Activated CD4-positive, alpha-beta T cell treated with anti-CD3 and anti-CD28 coated beads, Interleukin-2, Interleukin-4, amounts not matched to agents 100 ng/mL and 50 ng/mL, durations not matched to agents 16 hours and 8 hours (primary cell): ENCODE measurements around the gene MTLN.
A peak's percentile ranks its signal among the peaks of the same experiment; 100 is the strongest.
"Not testable (repeated sequence)": the region's sequence is repeated elsewhere in the genome, so short reads cannot be mapped to it uniquely, and the experiment has no call there.

Experiments used
- DNase-seq: peaks from one replicate; pipeline ENCODE4 v3.0.0-alpha.2; 2020; ENCODE audit warnings: low spot score

Gene MTLN, protein sequence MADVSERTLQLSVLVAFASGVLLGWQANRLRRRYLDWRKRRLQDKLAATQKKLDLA

DNA sequence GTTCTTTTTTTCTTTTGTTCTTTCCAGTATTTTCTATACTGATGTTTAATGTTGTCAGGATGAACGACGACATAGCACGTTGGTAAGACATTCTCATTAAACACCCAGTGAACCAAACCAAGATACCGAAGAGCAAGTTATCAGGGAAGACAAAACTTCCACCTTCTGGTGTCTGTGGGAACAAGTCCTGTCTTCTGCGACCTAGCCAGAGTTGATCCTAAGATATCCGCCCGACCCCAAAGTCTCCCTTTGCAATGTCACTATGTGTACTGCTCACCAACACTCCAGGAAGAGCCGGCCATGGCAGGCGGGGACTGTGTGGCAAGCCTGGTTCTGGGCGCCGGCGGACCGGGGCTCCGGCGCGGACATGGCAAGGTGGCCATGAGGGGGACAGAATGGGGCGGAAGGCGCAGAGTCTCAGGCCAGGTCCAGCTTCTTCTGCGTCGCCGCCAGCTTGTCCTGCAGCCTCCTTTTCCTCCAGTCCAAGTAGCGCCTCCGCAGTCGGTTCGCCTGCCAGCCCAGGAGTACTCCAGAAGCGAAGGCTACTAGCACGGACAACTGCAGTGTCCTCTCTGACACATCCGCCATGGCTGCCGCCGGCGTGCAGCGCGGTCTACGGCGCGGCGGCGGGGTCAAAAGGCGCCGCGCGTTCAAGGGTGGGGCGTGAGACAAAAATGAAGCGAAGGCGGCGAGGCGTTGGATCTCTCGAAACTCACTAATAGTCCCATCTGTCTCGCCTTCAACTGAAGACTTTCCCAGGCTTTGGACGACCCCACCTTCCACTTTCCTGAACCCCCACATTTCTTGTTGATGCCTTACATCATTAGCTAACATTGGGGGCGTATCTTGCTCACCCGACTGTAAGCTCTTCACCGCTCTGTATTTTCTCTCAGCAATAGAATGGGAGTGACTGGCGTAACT lies at the start of gene MTLN:
Gene MTLN (minus strand): TSS at position 610 of the 921 bp plus-strand sequence. CDS start 22 bp downstream, at position 588.
- peak; percentile 69 for DNase-seq

DNA sequence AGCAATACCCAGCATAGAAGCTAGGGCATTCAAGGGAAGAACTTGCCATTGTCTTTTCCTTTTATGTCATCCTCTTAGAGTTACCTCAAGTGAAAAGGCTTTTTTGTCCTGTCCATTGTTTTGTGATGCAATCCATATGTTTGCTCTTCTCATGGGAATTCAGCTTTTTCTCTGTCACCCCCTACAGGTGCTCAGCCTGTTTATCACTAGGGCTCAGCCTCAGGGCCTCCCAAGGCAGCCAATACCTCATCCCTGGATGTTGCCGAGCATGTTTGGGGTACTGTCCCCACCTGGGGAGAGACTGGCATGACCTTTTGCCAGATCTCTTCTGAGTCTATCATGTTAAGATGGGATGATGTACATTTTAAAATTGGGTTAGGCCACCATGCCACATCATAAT lies 49.6 kb upstream of the MTLN start:
- DNase-seq, result not testable (repeated sequence)

DNA sequence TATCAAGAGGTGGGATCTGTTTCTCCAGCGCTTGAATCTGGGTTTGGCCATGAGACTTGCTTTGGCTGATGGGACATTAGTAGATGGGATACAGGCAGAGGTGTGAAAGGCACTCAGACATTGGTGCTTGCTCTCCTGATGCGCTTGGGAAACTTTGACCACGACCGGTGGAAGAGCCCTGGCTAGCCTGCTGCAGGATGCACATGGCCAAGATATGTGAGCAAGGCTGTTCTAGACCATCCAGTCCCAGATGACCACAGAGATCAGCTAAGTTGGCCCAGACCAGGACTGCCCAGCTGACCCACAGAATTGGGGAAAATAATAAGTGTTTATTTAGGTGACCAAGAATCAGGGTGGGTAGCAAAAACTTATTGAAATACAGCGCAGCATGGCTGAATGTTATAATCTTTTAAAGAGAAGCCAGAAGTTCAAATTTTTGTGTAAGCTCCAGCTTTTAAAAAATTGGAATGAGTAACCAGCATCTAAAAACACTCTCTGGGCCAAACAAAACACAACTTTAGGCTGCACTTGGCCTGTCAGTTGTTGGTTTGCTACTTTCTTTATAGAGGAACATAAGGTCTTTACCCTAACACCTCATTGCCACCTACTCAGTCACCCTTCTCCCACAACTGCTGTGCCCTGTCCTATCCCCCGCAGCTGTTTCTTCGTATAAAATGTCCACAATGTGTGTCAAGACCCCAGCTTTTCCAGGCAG lies 35.9 kb upstream of the MTLN start:
- not testable (repeated sequence) for DNase-seq

DNA sequence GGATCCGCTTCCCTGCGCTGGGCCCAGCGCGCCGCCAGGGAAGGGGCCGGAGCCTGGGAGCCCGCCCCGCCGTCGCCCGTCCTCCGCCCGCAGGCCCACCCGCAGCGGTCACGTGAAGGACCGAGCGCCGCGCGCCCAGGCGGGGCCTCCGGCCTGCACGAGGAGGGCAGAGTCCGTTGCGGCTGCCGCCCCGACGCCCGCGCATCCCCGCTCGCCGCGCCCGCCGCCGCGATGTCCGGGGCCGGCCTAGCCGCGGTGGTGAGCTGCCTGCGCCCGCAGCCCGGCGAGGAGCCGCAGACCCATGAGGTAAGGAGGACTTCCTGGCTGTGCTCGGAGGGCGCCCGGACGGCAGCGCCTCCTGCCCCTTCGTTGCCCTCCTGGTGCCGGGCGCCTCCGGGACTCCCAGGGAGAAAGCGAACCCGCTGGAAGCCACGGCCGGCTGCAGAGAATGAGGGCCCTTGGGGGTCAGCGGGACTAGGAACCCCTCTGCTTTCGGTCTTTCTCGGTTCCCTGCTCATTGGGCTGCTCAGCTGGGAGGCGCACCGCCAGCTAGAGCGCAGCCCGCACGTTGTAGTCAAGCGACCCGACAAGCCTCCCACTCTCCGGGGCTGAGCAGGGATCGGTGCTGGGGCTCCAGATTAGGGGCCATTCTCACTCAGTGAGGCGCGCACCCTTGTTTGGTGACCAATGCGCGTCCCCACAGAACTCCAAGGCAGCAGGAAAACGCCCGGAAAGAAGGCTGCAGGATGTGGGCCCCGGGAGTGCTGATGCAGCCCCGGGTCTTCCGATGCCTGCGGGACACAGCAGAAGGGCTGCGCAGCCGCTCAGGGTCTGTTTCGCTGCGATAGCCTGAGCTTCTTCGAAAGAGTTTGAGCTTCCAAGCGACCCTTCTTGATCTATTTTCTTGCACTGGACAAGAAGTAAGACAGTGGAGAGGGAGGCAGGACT lies 33.4 kb upstream of the MTLN start:
- not testable (repeated sequence) for DNase-seq

DNA sequence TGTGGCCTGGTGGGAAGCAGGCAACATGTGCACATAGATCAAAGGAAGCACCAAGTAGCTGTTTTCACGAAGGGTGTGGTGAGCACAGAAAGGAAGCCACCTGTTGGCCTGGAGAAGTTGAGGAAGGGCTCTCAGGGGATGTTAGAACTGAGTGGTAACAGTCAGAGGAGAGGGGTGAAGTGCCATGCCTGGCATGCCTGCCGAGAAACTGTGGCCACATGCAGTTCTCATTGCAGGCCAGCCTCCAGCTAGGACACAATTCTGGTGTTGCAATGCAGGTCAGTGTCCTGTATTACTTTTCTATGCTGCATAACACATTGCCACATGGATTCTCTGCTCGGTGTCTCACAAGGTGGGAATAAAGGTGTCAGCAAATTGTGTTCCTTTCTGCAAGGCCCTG lies 30.9 kb upstream of the MTLN start:
- not testable (repeated sequence) for DNase-seq

DNA sequence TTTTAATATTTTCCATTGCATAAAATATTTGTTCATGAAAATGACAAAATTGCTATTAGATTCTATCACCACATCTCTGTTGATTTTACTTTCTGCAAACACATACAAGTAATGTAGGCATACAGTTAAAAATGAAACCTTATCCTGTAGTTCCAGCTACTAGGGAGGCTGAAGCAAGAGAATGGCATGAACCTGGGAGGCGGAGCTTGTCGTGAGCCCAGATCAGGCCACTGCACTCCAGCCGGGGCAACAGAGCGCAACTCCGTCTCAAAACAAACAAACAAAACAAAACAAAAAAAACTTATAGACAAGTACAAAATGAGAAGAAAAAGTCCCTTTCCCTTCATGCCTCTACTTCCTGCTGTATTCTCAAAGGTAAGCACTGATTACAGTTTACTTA lies 22.2 kb upstream of the MTLN start:
- DNase-seq, result not testable (repeated sequence)

DNA sequence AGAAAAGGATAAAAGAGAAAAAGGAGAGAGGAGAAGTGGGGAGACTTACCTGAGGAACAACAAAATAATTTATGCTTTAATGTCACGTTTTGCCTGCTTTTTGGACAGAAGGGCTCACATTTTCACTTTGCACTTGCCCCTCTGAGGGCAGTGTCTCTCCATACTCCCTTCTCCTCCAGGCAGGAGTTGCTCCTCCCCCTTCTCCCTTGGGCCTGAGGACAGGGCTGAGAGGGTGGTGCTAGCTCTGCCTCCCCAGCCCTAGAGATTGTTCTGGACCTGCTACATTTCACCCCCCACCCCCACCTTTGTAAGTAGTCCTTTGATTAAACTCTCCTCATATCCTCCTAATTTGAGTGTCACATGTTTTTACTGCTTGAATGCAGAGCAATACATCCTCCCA lies 17.5 kb upstream of the MTLN start:
- DNase-seq, result not testable (repeated sequence)

DNA sequence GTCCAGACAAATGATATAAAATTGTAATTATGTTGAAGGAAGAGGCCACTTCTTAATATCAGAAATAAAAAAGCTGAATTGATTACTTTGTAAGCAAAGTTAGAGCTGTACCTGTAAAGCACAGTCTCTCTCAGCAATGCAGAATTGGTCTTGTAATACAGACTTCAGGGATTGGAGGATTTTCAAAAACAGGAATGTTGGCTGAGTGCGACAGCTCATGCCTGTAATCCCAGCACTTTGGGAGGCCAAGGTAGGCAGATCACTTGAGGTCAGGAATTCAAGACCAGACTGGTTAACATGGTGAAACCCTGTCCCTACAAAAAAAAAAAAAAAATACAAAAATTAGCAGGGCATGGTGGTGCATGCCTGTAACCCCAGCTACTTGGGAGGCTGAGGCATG lies 10.3 kb upstream of the MTLN start:
- DNase-seq, result not testable (repeated sequence)

DNA sequence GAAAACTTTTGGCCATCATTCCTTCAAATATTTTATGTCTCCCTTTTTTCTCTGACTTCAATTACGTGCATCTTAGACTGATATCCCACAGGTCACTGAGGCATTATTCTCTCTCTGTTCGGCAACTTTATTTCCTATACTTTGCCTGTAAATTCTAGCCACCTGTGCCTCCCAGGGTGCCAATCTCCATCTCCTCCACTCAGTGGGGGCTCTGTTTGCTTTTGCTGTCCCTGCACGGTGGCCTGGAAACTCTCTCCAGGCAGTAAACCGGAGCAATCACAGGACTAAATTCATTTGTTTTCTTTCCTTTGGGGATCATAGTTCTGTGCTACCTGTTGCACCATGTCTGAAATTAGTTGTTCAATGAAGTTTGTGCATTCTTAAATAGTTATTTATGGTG lies 9.6 kb upstream of the MTLN start:
- DNase-seq, result no peak

DNA sequence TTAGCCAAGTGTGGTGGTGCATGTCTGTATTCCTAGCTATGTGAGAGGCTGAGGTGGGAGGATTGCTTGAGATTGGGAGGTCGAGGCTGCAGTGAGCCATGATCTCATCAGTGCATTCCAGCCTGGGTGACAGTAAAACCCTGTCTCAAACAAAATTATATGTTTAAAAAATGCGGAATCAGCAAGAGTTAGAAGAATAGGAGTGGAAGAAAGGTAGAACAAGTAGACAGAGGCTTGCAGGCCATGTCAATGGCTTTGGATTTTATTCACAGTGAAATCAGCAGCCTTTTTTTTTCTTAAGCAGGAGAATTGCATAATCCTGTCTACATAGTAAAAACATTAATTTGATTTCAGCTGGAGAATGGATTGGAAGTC lies 7.8 kb upstream of the MTLN start:
- no peak for DNase-seq

DNA sequence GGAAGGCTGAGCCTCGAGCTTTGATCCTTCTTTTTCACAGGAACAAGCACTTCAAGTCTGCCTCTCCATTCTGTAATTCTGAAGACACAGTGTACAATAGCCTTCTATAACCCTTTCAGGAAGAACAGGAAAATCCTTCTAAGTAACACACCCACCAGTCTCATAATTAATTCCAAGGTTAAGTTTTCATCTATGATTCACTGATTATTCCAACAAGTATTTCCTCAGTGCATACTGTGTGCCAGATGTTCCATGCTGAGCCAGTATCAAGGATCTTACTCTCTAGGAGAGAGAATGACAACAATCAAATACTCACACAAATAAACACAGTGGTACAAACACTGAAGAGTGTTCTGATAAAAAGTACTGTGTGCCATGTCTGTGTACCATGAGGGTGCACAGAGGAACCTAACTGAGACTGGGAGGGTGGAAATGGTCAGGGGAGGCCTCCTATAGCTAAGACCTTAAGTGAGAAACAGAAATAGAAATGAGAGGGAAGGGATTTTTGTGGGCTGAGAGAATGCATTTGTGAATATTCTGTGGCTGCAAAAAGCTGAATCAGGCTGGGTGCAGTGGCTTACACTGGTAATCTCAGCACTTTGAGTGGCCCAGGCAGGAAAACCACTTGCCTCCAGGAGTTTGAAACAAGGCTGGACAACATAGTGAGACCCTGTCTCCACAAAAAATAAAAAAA lies 7.3 kb upstream of the MTLN start:
- no peak for DNase-seq

DNA sequence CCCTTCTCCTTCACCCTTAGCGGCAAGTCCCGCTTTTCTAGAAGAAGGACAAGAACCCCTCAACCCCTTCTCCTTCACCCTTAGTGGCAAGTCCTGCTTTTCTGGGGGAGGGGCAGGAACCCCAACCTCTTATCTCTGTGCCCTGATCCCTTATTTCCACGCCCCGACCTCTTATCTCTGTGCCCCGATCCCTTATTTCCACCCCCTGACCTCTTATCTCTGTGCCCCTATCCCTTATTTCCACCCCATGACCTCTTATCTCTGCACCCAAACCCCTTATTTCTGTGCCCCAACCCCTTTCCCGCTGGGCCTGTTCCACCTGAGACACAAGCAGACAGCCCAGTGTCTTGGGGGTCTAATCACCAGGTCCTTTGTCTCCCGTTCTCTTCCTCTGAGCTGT lies 6.5 kb upstream of the MTLN start:
- not testable (repeated sequence) for DNase-seq

DNA sequence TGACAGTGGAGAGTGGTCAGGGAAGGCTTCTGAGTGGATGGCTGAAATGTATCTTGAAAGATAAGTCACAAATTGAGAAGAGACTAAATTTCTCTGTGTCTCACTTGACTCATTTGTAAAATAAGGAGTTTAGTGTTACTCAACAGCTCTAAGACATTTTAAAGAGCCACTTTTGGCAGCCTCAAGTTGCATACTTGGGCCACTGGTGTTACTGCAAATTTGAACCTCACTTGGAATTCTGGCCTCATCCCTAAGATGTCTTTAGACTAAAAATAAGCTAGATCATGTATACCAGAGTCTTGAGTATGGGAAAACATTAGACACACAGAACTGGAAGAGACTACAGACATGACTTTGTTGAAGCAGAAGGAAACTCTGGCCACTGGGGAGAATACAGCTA lies 4.5 kb upstream of the MTLN start:
- DNase-seq, result no peak

DNA sequence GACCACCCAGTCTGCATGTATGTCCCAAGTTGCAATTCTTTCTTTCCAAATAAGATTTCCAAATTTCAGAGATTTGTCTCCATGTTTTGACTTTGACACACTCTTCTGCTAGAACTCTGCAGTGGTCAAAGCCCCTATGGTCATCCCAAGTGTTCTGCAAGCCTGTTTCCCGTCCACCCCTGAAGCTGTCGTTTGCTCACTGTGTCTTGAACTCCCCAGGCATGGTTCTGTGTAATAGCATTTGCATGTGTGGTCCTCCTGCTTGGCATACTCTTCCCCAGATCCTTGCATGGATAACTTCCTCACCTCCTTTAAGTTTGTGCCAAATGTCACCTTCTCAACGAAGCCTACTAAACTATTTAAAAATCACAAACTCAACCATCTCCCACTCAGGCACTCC lies 3.9 kb upstream of the MTLN start:
- DNase-seq, result no peak

DNA sequence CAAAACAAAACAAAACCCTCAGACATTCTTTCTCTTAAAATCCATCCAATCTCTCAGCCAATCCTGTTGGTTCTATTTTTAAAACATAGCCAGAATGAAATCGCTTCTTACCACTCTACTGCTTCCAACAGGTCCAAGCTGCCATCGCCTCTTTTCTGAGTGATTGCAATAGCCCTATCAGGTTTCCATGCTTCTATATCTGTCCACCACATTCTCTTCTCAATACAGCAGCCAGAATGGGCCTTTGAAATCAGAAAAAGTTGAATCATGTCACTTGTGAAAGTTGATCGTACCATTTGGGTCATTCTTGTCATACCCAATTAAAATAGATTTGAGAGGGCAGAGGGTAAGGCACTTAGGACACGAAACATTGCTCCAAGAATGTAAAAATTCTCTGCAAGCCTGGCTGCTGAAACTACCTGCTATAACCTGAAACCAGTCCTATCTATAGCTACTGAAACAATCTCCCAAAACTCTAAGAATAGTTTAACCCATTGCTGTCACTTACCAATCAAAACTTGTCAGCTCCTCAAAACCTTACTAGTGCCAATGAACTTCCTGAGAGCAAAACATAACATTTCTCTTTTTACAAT lies 3.3 kb upstream of the MTLN start:
- no peak for DNase-seq

DNA sequence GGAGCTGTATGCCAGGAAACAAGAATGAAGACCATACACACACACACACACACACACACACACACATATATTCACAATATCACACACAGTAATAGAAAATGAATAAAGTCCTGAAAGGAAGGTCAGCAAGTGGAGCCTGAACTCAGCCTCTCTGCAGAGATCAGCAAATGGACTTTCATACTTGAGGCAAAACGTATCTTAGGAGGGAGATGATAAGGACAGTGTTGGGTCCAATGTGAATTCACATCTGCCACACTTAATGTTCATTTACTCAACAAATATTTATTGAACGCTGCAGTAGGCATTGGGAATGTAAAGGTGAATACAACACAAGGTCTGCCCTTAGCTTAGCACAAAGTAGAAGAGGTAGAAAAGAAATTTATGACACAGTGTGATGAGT lies 2.7 kb upstream of the MTLN start:
- no peak for DNase-seq

DNA sequence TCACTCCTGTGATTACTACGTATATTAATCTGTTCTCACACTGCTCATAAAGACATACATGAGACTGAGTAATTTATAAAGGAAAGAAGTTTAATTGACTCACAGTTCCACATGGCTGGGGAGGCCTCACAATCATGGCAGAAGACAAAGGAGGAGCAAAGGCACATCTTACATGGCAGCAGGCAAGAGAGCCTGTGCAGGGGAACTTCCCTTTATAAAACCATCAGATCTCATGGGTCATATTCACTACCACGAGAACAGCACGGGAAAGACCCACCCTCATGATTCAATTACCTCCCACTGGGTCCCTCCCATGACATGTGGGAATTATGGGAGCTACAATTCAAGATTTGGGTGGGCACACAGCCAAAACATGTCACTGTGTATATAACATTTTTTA lies 1.2 kb upstream of the MTLN start:
- not testable (repeated sequence) for DNase-seq

DNA sequence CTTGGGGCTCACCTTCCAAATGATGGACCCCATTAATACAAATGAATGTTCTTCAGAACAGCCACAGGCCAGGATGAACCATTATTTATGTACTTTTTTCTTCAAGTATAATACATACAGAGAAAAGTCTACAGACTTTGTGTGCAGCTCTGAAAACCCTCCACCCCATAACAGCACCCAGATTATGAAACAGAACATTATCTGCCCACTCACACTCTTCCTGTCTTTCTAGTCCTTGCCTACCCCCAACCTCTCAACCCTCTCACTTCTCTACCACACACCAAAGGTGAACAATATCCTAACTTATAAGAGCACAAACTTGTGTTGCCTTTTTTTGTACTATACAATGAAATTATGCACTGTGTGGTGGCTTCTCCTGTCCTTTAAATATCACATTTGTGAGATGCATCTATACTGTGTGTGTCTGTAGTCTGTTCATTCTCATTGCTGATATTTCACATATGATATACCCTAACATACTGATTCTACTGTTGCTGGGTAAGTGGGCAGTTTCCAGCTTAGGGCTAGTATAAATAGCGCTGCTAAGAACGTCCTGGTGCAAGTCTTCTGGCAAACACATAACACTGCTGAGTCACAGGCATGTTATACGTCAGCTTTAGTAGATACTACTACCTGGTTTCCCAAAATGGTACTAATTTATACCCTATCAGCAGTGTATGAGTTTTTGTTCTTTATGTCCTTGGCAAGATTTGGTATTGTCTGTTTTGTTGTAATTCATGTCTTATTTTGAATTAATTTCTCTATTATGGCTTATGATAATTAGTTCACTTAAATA lies 6.5 kb downstream of the MTLN start:
- DNase-seq, result no peak

DNA sequence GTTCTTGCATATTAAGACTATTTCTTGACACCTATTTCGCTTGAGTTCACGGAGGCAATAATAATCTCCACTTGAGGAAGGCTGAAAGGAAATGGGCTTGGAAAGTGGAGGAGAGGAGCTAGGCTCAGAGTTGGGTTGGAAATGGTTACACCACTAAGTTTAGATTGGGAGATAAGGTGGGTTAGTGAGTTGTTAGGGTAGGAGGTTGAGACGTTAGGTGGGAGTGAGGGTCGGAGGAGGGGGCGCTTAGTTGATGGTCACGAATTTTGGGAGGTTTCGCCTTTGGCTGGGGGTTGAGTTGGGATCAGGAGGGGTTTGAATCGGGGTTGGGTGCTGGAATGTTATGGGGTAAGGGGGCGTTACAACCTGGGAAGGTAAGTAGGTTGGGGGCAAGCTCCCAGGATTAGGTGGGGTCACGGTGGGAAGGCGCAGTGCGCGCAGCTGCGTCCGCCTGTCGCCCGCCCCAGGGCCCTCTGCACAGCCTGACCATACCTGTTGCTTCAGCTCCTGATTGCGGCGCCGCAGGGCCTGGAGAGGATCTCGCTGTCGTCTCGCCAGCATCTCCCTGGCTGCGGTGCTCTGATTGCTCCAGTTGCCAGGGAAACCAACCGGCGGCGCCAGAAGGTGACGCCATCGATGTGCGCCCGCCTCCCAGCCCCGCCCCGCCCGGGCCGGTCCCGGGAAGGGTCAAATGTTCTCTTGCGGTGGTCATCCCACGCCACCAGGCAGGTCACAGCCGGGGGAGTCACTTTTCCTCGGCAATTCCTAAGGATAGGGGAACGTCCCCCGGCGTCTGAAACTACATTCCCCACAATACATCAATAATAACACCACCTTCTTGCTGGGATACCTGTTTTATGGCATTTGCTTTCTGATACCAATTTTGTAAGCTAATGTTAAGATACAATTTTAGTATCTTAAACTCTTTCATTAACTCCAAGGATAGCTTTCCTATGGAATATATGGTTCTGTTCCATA lies 7.7 kb downstream of the MTLN start, which contains the start of gene NPHP1:
Gene NPHP1 (minus strand): TSS at position 606 of the 978 bp plus-strand sequence. CDS start 45 bp downstream, at position 561.
- peak; percentile 80 for DNase-seq
